MM.1S (cell line): Measurements from ENCODE around the gene ZNF829.

ENCODE experiments used
- DNase-seq: peaks from one replicate; pipeline ENCODE4 v3.0.0-alpha.2; 2015
- H2AFZ ChIP-seq: fragments of 300-600 bp; sonication (generic); 2 replicates; pipeline ENCODE4 v1.6.0; 2016; ENCODE audit warnings: antibody characterized with exemption, low read length
- H3F3A ChIP-seq: fragments of 300-600 bp; sonication (generic); 2 replicates; pipeline ENCODE4 v1.6.1; 2016; ENCODE audit warnings: mild to moderate bottlenecking, antibody characterized with exemption, low read length, moderate library complexity, mixed read lengths; ENCODE audit not compliant: insufficient read depth
- H3K27ac ChIP-seq: fragments of 300-600 bp; sonication (generic); 2 replicates; pipeline ENCODE4 v1.5.1; 2016; ENCODE audit warnings: mild to moderate bottlenecking, low read length
- H3K27me3 ChIP-seq: fragments of 300-600 bp; sonication (generic); replicated peaks from 2 replicates; pipeline ENCODE4 v1.6.0; 2016; ENCODE audit warnings: low read length; ENCODE audit not compliant: insufficient read depth
- H3K36me3 ChIP-seq: fragments of 300-600 bp; sonication (generic); replicated peaks from 2 replicates; pipeline ENCODE4 v1.6.1; 2016; ENCODE audit warnings: mild to moderate bottlenecking, low read length, mixed read lengths; ENCODE audit not compliant: insufficient read depth
- H3K4me1 ChIP-seq: fragments of 300-600 bp; sonication (generic); 2 replicates; pipeline ENCODE4 v1.6.1; 2016; ENCODE audit warnings: low read length, mixed read lengths
- H3K4me2 ChIP-seq: fragments of 300-600 bp; sonication (generic); 2 replicates; pipeline ENCODE4 v1.6.0; 2016; ENCODE audit warnings: low read depth, low read length
- H3K4me3 ChIP-seq: fragments of 300-600 bp; sonication (generic); 2 replicates; pipeline ENCODE4 v1.5.1; 2016; ENCODE audit warnings: low read length, mixed read lengths
- H3K79me2 ChIP-seq: fragments of 300-600 bp; sonication (generic); 2 replicates; pipeline ENCODE4 v1.6.1; 2016; ENCODE audit warnings: mixed run types, low read length, mixed read lengths
- H3K9ac ChIP-seq: fragments of 300-600 bp; sonication (generic); 2 replicates; pipeline ENCODE4 v1.6.1; 2016; ENCODE audit warnings: low read length, mixed read lengths
- H3K9me2 ChIP-seq: fragments of 300-600 bp; sonication (generic); replicated peaks from 2 replicates; pipeline ENCODE4 v1.6.1; 2016; ENCODE audit warnings: mild to moderate bottlenecking, low read length, mixed read lengths; ENCODE audit not compliant: insufficient read depth
- H3K9me3 ChIP-seq: fragments of 300-600 bp; sonication (generic); replicated peaks from 2 replicates; pipeline ENCODE4 v1.6.1; 2016; ENCODE audit warnings: mild to moderate bottlenecking, low read length, mixed read lengths; ENCODE audit not compliant: insufficient read depth
- H4K20me1 ChIP-seq: fragments of 300-600 bp; sonication (generic); 2 replicates; pipeline ENCODE4 v1.6.1; 2016; ENCODE audit warnings: mild to moderate bottlenecking, low read length, moderate library complexity, mixed read lengths; ENCODE audit not compliant: insufficient read depth
- CTCF ChIP-seq: fragments of 300-600 bp; sonication (generic); IDR thresholded peaks from 2 replicates; pipeline ENCODE4 v1.5.1; 2016; ENCODE audit warnings: antibody characterized with exemption, low read length, mixed read lengths
- EZH2 ChIP-seq: fragments of 300-600 bp; sonication (generic); optimal IDR thresholded peaks from 2 replicates; pipeline ENCODE3; 2017; ENCODE audit warnings: low read depth, mild to moderate bottlenecking, antibody characterized with exemption, low read length, mixed read lengths
- EZH2phosphoT487 ChIP-seq: fragments of 300-600 bp; sonication (generic); IDR thresholded peaks from 2 replicates; pipeline ENCODE4 v1.6.1; 2018; ENCODE audit warnings: antibody characterized with exemption, low read length

ZNF829 gene

GRCh38 chr19:36918090-36918489 lies 2.0 kb upstream of the ZNF829 start:
- Histone ChIP-seq H3K9ac (no peak overlapping the region), H3K79me2 (no peaks in the 10 kb centered on the region), H3K27ac (no peak overlapping the region), H3K9me3 (no peaks in the 10 kb centered on the region), H2AFZ (no peak overlapping the region), H3F3A (no peaks in the 10 kb centered on the region), H3K9me2 (no peaks in the 10 kb centered on the region), H3K4me1 (no peaks in the 10 kb centered on the region), H3K4me2 (no peak overlapping the region), H4K20me1 (no peaks in the 10 kb centered on the region), H3K27me3 (no peaks in the 10 kb centered on the region), H3K36me3 (no peaks in the 10 kb centered on the region), H3K4me3 (no peak overlapping the region)
- no peak for DNase-seq
- TF ChIP-seq CTCF = no peak
- TF ChIP-seq EZH2phosphoT487 = no peak
- no peak for TF ChIP-seq EZH2

- Histone ChIP-seq H2AFZ (no peak overlapping the region), H3K27me3 (no peaks in the 10 kb centered on the region), H3K4me3 (0 out of 2 replicates have a peak overlapping the region, but pooled peaks have one; percentile 41), H3K27ac (no peak overlapping the region), H3K36me3 (no peaks in the 10 kb centered on the region), H3K9me3 (no peaks in the 10 kb centered on the region), H3K4me1 (no peaks in the 10 kb centered on the region), H3K4me2 (no peak overlapping the region), H3F3A (no peaks in the 10 kb centered on the region), H3K9me2 (no peaks in the 10 kb centered on the region), H3K79me2 (no peaks in the 10 kb centered on the region), H3K9ac (no peak overlapping the region), H4K20me1 (no peaks in the 10 kb centered on the region)
- TF ChIP-seq EZH2 (no peak), EZH2phosphoT487 (no peak), CTCF (no peak)
- no peak for DNase-seq
These were observed 900 bp upstream of the ZNF829 start for GRCh38 chr19:36916991-36917390.

GRCh38 chr19:36898422-36898821 lies 17.7 kb downstream of the ZNF829 start:
- no peak overlapping the region for H3K9ac ChIP-seq
- H3K9me2 ChIP-seq = no peaks in the 10 kb centered on the region
- H3K4me2 ChIP-seq = no peak overlapping the region
- H3K4me3 ChIP-seq = no peak overlapping the region
- no peak for DNase-seq
- no peaks in the 10 kb centered on the region for H3K4me1 ChIP-seq
- H3K27ac ChIP-seq = no peak overlapping the region
- H2AFZ ChIP-seq = no peak overlapping the region
- H3K36me3 ChIP-seq = no peaks in the 10 kb centered on the region
- no peaks in the 10 kb centered on the region for H4K20me1 ChIP-seq
- H3F3A ChIP-seq = no peaks in the 10 kb centered on the region
- H3K27me3 ChIP-seq = no peaks in the 10 kb centered on the region
- no peaks in the 10 kb centered on the region for H3K79me2 ChIP-seq
- TF ChIP-seq EZH2phosphoT487 = no peak
- TF ChIP-seq CTCF = no peak
- TF ChIP-seq EZH2 = no peak
- no peaks in the 10 kb centered on the region for H3K9me3 ChIP-seq
